SK-N-SH (cell line): ENCODE results near the gene SYDE1. TPM values are rescaled to one million over a fixed set of nuclear protein-coding genes. Genes with fewer than 3 reads are reported as not detected.

Source experiments
- CTCF ChIA-PET: fragments of 300-600, 350-600 bp; formaldehyde crosslinking; extraction: SDS; loops from one replicate; lab custom pipeline; 2021; lab: Yijun Ruan, JAX
- POLR2A ChIA-PET: fragments of 350-600 bp; sonication (Branson Sonifier 250); formaldehyde crosslinking; extraction: SDS; loops from one replicate; lab custom pipeline; 2020; ENCODE audit warnings: antibody characterized with exemption, inconsistent platforms; lab: Yijun Ruan, JAX
- DNase-seq: peaks from one replicate; pipeline ENCODE4 v3.0.0; 2012
- H2AFZ ChIP-seq: fragments of 200-600 bp; sonication (generic); 2 replicates; pipeline ENCODE4 v1.8.1; 2016; ENCODE audit warnings: antibody characterized with exemption, mild to moderate bottlenecking, low read depth
- H3F3A ChIP-seq: fragments of 200-600 bp; sonication (generic); replicated peaks from 2 replicates; pipeline ENCODE3; 2016; ENCODE audit warnings: antibody characterized with exemption, mild to moderate bottlenecking; ENCODE audit not compliant: insufficient read depth
- H3K27ac ChIP-seq, 2 experiments: fragments of 200-500 bp in 1 of 2; fragments of 200-600 bp in 1 of 2; sonication (Bioruptor generic) in 1 of 2; sonication (generic), shearing (Covaris generic) in 1 of 2; 2 replicates each; pipeline versions ENCODE4 v1.5.1 to v1.6.1; 2014 to 2016; ENCODE audit warnings: low read depth in 2 of 2, inconsistent platforms in 1 of 2, low read length in 1 of 2, mild to moderate bottlenecking in 1 of 2, mixed read lengths in 1 of 2
- H3K27me3 ChIP-seq: fragments of 200-600 bp; sonication (generic), shearing (Covaris generic); 2 replicates; pipeline ENCODE4 v1.6.1; 2016; ENCODE audit warnings: mixed run types; ENCODE audit not compliant: insufficient read depth
- H3K36me3 ChIP-seq, 2 experiments: fragments of 200-500 bp in 1 of 2; fragments of 200-600 bp in 1 of 2; sonication (Bioruptor generic) in 1 of 2; sonication (generic) in 1 of 2; replicated peaks in 1 of 2; 2 replicates each; pipeline versions ENCODE3 to v1.5.1; 2014 to 2016; ENCODE audit warnings: low read length in 1 of 2, mild to moderate bottlenecking in 1 of 2; ENCODE audit not compliant: insufficient read depth in 2 of 2, control insufficient read depth in 1 of 2
- H3K4me1 ChIP-seq, 2 experiments: fragments of 200-500 bp in 1 of 2; fragments of 200-600 bp in 1 of 2; sonication (Bioruptor generic) in 1 of 2; sonication (generic), shearing (Covaris generic) in 1 of 2; 2 replicates each; pipeline versions ENCODE4 v1.5.1 to v1.6.1; 2014 to 2016; ENCODE audit warnings: low read depth in 1 of 2, low read length in 1 of 2, mixed run types in 1 of 2; ENCODE audit not compliant: insufficient read depth in 2 of 2, control insufficient read depth in 1 of 2
- H3K4me2 ChIP-seq: fragments of 200-600 bp; sonication (generic), shearing (Covaris generic); 2 replicates; pipeline ENCODE4 v1.6.1; 2017; ENCODE audit warnings: mixed run types
- H3K4me3 ChIP-seq, 2 experiments: fragments of 200-500 bp in 1 of 2; fragments of 200-600 bp in 1 of 2; sonication (Bioruptor generic) in 1 of 2; sonication (generic), shearing (Covaris generic) in 1 of 2; 2 replicates each; pipeline versions ENCODE4 v1.5.1 to v1.8.1; 2014 to 2016; ENCODE audit warnings: low read depth in 2 of 2, inconsistent platforms in 1 of 2, low read length in 1 of 2, mild to moderate bottlenecking in 1 of 2, mixed read lengths in 1 of 2, moderate library complexity in 1 of 2
- H3K79me2 ChIP-seq: fragments of 200-600 bp; sonication (generic); 2 replicates; pipeline ENCODE4 v1.8.1; 2017; ENCODE audit warnings: mild to moderate bottlenecking; ENCODE audit not compliant: insufficient read depth
- H3K9ac ChIP-seq: fragments of 200-600 bp; sonication (generic); 2 replicates; pipeline ENCODE4 v1.6.1; 2017; ENCODE audit warnings: mixed run types
- H3K9me2 ChIP-seq: fragments of 200-600 bp; sonication (generic); 2 replicates; pipeline ENCODE4 v1.6.1; 2017; ENCODE audit warnings: mixed run types
- H3K9me3 ChIP-seq: fragments of 200-600 bp; sonication (generic); 2 replicates; pipeline ENCODE4 v1.6.1; 2017; ENCODE audit warnings: mixed run types, mild to moderate bottlenecking, moderate library complexity
- H4K20me1 ChIP-seq: fragments of 200-600 bp; sonication (generic); 2 replicates; pipeline ENCODE4 v1.6.1; 2017; ENCODE audit warnings: mild to moderate bottlenecking, mixed run types; ENCODE audit not compliant: insufficient read depth
- CHD2 ChIP-seq: fragments of 150-350 bp; IDR thresholded peaks from 2 replicates; pipeline ENCODE4 v1.6.1; 2018; ENCODE audit warnings: low read length; ENCODE audit not compliant: partially characterized antibody
- FOSL2 ChIP-seq: IDR thresholded peaks from 2 replicates; pipeline ENCODE4 v1.4.0; 2012; ENCODE audit warnings: low read depth, mild to moderate bottlenecking, moderate library complexity, borderline replicate concordance
- GABPA ChIP-seq: IDR thresholded peaks from 2 replicates; pipeline ENCODE4 v1.4.0; 2012; ENCODE audit warnings: low read depth, mild to moderate bottlenecking
- GATA2 ChIP-seq: sonication (generic); formaldehyde crosslinking; IDR thresholded peaks from 2 replicates; pipeline ENCODE4 v1.5.0; 2020; ENCODE audit warnings: mild to moderate bottlenecking, missing genetic modification reagents
- IRF3 ChIP-seq: fragments of 150-350 bp; IDR thresholded peaks from 2 replicates; pipeline ENCODE4 v1.6.1; 2016; ENCODE audit warnings: mild to moderate bottlenecking, low read depth, low read length
- JUND ChIP-seq: IDR thresholded peaks from 2 replicates; pipeline ENCODE4 v1.4.0; 2012
- NFIC ChIP-seq: IDR thresholded peaks from 2 replicates; pipeline ENCODE4 v1.4.0; 2012; ENCODE audit warnings: borderline replicate concordance
- PBX3 ChIP-seq: IDR thresholded peaks from 2 replicates; pipeline ENCODE4; 2012
- RAD21 ChIP-seq: IDR thresholded peaks from 2 replicates; pipeline ENCODE4 v1.6.1; 2012; ENCODE audit warnings: mild to moderate bottlenecking, low read length
- RFX5 ChIP-seq: IDR thresholded peaks from 2 replicates; pipeline ENCODE4 v1.6.1; 2012; ENCODE audit warnings: mild to moderate bottlenecking, improper control_type of control experiment, low read length
- RXRA ChIP-seq: IDR thresholded peaks from 2 replicates; pipeline ENCODE4 v1.4.0; 2012; ENCODE audit warnings: low read depth, mild to moderate bottlenecking, borderline replicate concordance
- TEAD4 ChIP-seq: IDR thresholded peaks from 2 replicates; pipeline ENCODE4 v1.4.0; 2012; ENCODE audit warnings: mild to moderate bottlenecking, borderline replicate concordance; ENCODE audit not compliant: insufficient read depth
- WGBS: methylation state at CpG from one replicate; pipeline ENCODE4 v1.1.6; 2017; ENCODE audit warnings: low lambda C conversion rate; 5-methylcytosine and 5-hydroxymethylcytosine counted together
- polyA plus RNA-seq, 3 experiments: library from polyadenylated mRNA; depleted of rRNA; stranded (reverse); fragments of >200 nt; gene quantifications; 2 replicates each; pipeline ENCODE4 v1.2.3, GENCODE V29; 2012

SYDE1 gene
- polyA plus RNA-seq, 1 of the 3 experiments (the other 2 are of a cell fraction): 44.1 TPM

- Histone ChIP-seq H3K9ac (no peak overlapping the region), H3K36me3 (peaks cover 36 to 76% of the 10 kb centered on the region in 2 experiments), H2AFZ (no peak overlapping the region), H3K9me2 (no peaks in the 10 kb centered on the region), H3K4me1 (peaks cover 0 to 9% of the 10 kb centered on the region in 2 experiments; a peak in 1 of 4 replicates), H4K20me1 (0 out of 2 replicates have a peak, but pooled peaks cover 8% of the 10 kb centered on the region), H3F3A (peaks cover 26% of the 10 kb centered on the region), H3K27me3 (no peaks in the 10 kb centered on the region), H3K27ac (no peak overlapping the region), H3K4me2 (no peak overlapping the region), H3K9me3 (no peaks in the 10 kb centered on the region), H3K79me2 (peaks cover 26% of the 10 kb centered on the region), H3K4me3 (no peak overlapping the region)
- peak; percentile 49 for DNase-seq
- CTCF ChIA-PET: interaction anchor here (1.1 to 1.4 kb wide), 3 partner anchors 14 to 65 kb away, joined by 3 to 6 read pairs (median 3); a partner anchor contains a TSS
- WGBS: 88% methylated on average over 11 of the region's 11 CpGs
- TF ChIP-seq FOSL2 (no peak), NFIC (no peak), IRF3 (no peak), PBX3 (no peak), JUND (no peak), RAD21 (no peak), TEAD4 (no peak)
- POLR2A ChIA-PET: interaction anchor here (2.0 kb wide), 1 partner anchor 12 kb away, joined by 8 read pairs; no protein-coding TSS in a partner anchor
These were observed 5.2 kb downstream of the SYDE1 start for GRCh38 chr19:15112385-15112784.

GRCh38 chr19:15113245-15114152 lies 6.3 kb downstream of the SYDE1 start:
- ChIA-PET CTCF (interaction anchor here (1.1 to 1.5 kb wide), 3 partner anchors 13 to 64 kb away, joined by 3 to 6 read pairs (median 4); a partner anchor contains a TSS), POLR2A (interaction anchor here (2.0 kb wide), 1 partner anchor 11 kb away, joined by 8 read pairs; no protein-coding TSS in a partner anchor)
- Histone ChIP-seq H3K4me2 (no peak overlapping the region), H3K4me1 (peaks cover 0 to 2% of the 10 kb centered on the region in 2 experiments; a peak in 1 of 4 replicates), H3K9me3 (no peaks in the 10 kb centered on the region), H3K27ac (peak overlapping the region in 1 of 2 experiments; percentile 40; a peak in 2 of 4 replicates), H3K9me2 (no peaks in the 10 kb centered on the region), H2AFZ (no peak overlapping the region), H4K20me1 (0 out of 2 replicates have a peak, but pooled peaks cover 8% of the 10 kb centered on the region), H3K4me3 (no peak overlapping the region), H3K79me2 (peaks cover 15% of the 10 kb centered on the region; the same call in 1 of the 2 replicates), H3K36me3 (peaks cover 42 to 83% of the 10 kb centered on the region in 2 experiments), H3K27me3 (no peaks in the 10 kb centered on the region), H3F3A (peaks cover 26% of the 10 kb centered on the region), H3K9ac (no peak overlapping the region)
- TF ChIP-seq RXRA (no peak), RFX5 (no peak), GATA2 (no peak), CHD2 (no peak), GABPA (peak; percentile 63), PBX3 (peak; percentile 14; the same call in 1 of the 2 replicates)
- 98% methylated on average over 47 of the region's 58 CpGs for WGBS
- peak; percentile 48 for DNase-seq
